HG03039 (cell line): Measurements from ENCODE around the gene ABCA4.

Experiments
- ATAC-seq: cut with Tn5 transposase; IDR thresholded peaks from one replicate; pipeline ENCODE4 v1.9.1; 2021; ENCODE audit warnings: mild to moderate bottlenecking, moderate library complexity; ENCODE audit not compliant: unreplicated experiment

The ABCA4 gene

DNA sequence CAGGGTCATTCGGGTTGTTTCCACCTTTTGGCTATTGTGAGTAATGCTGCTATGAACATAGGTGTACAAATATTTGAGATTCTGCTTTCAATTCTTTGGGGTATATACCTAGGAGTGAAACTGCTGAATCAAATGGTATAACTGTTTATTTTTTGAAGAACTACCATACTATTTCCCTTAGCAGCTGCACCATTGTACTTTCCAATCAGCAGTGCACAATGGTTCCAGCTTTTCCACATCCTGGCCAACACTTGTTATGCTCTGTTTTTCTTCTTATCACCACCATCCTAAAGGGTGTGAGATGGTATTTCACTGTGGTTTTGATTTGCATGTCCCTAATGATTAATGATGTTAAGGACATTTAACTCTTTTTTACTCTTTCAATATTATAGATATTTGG, 3.6 kb upstream of the ABCA4 start:
- ATAC-seq: no peak

DNA sequence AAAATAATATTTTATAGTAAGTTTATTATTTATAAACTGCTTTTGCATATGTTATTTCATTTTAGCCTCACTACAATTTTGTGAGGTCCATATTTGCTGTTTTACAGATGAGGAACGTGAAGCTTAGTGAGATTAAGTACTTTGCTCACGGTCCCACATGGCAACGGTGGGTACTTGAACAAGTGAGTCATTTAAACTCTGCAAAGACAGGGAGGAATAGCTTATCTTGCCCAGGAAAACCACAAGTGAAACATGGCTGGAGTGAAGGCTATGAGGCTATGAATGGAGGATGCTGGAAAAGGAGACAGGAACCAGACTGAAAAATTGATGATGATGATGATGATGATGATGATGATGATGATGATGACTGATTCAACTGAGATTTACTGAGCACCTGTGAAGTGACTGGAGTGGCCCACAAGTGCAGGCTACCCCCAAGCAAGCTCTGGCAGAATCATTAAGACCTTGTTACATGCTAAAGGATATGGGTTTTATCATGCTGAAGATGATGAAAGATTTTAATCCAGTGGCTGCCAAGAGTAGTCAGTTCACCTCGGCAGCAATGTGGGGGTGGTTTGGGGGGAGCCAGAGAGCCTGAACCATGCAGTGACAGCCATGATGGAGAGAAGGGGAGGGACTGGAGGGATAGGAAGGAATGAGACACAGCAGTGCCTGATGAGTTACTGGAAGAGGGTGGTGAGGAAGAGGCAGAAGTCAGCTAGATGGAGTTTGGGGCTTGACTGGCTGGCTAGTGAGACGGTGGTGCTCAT, 1.4 kb upstream of the ABCA4 start:
- ATAC-seq: no peak

DNA sequence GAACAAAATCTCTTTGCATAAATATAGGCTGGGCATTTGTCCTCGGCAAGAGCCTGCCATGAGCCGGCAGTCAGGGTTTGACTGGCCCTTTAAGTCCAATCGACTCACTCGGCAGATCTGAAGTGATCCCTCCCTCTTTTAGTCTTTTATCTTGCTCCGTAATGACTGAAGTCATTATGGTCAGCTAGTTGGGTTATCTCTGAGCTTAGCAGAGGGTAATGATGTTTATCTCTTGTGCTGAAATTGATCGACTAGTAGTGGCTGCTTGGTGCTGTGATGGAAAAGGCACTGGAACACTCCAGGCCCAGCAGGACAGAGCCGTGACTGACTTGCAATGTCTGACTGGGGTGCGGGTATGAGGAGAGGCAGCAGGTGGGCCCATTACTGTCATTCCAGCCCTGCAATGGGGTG, 468 bp upstream of the ABCA4 start:
- ATAC-seq: no peak

DNA sequence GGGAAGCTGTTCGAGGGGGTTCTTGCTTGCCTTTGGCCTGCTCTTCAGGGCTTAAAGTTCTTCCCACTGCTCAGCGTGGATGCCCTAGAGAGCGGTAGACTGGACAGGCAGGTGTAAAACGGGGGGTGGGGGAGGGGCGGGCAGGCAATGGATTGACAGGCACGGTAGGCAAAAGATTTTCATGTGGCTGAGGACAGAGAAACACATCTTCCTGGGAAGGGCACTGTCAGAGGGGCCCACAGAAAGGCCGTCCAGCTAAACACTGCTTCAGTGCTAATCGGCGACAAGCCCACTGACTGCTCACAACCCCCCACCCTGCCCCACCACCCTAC, 412 bp downstream of the ABCA4 start:
- ATAC-seq: no peak

DNA sequence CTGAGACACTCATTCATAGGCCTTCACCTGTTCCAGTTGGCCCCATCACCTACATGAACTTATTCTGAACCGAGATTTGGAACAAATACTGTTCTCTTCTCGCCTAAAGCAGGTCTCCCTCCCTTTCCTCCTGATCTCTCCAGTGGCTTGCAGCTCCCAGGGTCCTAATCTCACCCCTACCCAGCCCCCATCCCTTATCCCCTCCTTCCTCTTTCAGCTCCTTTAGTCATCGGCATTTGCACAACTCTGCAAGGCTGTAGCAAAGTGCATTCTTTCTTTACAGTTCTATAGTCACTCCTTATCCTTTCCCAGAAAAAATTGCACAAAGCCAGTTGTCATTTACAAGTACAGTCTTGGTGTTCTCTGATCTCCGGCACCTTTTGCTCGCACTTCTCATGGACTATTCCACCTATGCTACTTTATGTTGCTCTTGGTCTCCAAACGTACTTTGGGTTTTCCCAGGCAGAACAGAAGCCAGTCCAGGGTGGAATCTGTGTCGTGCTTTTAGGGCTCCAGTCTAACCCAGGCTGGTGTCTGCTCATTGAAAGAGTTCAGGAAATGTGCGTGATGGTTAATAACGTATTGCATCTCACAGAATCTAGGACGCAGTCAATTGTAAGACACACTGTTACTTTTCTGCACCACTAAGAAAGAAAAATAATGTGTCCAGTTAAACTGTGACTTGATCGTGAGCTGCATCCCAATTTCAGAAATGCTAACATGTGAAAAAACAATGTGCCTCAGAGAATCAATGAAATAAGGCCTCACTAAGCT, 965 bp downstream of the ABCA4 start:
- ATAC-seq: no peak

DNA sequence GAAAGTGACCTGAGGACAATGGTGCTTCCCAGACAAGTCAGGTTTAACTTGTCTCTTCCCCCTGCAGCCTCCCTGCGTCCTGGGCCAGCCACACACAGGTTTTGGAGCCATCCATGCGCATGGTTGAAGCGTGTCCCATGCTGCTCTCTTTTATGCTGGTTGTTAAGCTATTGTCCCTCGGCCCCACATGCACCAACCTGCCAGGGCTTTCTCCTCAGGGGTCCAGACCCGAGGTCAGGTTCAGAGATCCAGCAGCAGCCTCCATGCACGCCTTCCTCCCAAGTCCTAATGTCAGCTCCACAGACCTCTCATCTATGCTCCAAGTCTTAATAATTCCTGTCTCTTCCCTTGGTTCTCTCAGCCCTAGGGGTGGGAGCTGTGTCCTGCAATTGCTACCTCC, 1.6 kb downstream of the ABCA4 start:
- no peak for ATAC-seq

DNA sequence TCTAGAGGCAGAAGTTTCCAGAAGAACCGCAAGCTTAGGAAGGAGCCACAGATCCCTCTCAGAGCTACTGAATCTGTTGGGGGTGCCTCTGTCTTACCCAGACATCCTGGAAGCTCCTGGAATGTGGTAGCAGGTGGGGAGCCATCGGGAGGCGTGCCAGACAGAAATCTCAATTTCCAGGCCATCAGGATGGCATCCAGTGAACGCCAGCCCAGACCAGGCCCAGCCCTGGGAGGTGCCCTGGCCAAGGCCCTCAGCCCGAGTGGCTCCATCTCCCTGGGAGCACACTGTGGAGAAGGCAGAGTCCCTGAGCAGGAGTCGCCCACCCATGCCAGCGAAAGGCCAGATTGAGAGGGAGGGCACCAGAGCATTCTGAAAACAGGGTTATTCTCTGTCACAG, 2.5 kb downstream of the ABCA4 start:
- ATAC-seq: no peak

DNA sequence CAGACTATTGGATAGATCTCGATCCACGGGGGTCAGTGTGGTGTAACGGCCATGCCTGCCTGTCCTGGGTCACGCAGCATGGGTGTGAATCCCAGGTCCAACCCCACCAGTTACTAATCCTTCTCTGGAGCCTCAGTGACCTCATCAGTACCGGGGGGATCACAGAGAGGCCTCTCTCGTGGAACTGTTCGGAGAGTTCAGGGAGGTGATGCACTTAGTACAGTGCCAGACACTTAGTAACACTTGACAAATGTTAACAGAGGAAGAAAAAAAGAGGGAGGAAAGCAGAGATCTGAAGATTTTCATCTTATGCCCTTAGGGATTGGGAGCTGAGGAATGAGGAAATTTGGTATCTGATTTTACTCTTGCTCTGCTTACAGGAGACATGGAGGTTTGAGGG, 2.9 kb downstream of the ABCA4 start:
- ATAC-seq: no peak

DNA sequence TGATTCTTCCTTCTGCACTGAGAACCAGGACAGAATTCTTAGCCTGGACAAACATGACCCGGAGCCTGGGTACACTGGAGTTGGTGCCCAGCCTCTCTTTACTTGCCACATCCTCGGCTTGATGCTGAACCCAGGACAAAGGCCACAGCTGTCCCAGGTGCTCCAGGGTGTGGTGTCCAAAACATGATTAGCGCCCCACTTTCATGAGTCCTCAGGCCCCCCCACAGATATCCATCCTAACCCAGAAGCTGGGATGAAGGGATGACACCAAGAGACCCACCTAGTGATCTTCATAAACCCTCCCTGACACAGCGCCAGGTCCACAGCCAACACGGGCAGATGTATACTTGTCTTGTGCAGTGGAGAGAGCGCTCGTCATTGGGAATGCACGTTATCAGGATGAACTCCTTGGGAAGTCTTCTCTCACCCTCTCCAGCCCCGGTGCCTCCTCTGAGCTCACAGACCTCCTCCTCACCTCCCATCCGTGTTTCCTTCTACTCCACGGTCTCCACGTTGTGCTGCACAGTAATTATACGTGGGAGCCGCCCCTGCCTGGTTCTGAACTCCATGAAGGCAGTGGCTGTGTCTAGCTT, 3.6 kb downstream of the ABCA4 start:
- no peak for ATAC-seq

DNA sequence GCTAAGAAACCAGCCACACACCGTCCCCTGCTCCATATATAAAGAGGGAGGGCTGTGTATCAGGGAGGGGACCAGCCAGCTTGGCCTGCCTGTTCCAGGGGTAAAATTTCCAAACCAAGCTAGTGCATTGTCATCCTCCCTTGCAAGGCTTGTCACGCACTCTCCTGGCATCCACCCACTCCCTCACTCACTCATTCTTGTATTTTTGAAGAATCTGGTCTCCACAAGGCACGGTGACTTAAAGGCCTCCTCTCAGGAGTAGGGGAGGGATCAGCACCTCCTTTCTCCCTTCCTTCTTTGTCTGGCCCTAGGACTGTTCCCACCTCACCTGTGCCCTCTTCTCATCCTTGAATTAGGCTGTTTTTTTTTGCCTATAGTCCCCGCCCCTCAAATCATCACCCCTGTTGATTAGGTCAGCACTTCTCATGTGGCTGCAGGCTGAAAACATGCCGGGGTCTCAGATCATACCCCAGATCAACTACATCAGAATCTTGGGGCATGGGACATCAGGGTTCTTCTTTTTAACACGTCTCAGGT, 5.0 kb downstream of the ABCA4 start:
- no peak for ATAC-seq

DNA sequence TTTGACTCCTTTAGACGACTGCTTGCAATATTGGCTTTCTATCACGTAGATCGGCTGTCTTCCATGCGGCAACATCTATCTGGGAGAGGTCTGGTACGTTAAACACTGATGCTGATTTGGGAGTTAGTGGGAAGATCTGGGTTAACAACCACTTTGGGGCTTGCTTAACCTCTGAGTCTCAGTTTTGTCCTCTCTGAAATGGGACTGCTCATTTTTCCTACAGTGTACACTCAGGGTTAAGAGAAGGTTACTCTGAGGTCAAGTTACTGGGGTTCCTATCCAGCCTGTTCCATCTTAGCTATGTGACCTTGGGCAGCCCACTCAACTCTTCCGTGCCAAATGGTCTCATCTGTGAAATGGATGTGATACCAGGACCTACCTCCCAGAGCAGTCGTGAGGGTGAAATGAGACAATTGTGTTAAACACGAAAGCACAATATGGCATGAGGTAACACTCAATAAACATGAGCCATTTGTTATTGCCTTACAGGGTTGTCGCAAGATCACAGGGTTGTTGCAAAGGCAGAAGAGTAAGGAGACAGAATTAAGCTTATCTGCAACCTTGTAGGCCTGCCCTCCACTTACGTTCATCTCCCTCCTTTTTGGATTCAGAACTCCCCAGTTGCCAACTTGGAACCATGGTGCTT, 5.6 kb downstream of the ABCA4 start:
- ATAC-seq: no peak

DNA sequence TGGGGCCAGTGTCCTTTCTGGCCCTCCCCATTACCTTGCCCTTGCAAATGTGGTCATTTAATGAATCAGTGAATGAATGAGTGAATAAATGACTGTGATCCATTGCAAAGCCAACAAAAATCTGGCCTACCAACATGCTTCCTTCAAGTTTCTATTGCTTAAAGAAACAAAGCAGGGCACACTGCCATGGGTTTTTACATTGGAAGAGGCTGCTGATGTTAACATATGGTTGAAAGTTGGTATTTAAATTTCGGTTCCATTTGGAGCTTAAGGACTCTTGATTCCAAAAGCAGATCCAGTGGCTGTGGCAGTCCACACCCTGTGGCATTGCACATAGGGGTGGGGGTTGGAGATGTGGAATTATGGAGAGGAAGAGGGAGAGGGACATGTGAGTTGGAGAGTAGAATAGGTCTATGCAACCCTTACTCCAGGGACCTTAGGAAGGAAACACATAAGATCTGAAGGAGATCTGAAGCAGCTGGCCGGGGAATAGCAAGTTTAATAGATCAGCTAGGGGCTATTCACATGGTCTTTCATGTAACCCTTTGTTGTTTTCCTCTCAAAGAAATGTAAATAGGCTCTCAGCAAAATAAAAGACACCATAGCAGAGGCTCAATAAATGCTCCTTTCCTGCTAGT, 7.2 kb downstream of the ABCA4 start:
- no peak for ATAC-seq

DNA sequence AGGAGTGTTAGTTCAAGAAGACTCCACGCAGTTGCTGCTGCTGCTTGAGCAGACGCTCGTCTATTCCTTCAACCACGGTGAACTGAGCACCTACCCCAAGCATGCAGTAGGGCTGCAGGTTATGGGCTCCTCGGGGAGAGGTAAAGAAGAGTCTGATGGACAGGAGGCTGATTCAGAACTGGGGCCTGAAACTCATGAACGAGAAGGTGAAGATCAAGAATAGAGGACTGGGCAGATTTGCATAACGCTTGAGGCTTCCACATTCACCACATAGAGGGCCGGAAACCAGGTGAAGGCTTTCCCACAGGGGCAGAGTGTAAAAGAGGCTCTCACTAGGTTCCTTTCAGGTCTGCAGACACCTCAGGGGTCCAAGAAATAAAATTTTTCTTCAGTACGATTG, 9.1 kb downstream of the ABCA4 start:
- ATAC-seq: no peak

DNA sequence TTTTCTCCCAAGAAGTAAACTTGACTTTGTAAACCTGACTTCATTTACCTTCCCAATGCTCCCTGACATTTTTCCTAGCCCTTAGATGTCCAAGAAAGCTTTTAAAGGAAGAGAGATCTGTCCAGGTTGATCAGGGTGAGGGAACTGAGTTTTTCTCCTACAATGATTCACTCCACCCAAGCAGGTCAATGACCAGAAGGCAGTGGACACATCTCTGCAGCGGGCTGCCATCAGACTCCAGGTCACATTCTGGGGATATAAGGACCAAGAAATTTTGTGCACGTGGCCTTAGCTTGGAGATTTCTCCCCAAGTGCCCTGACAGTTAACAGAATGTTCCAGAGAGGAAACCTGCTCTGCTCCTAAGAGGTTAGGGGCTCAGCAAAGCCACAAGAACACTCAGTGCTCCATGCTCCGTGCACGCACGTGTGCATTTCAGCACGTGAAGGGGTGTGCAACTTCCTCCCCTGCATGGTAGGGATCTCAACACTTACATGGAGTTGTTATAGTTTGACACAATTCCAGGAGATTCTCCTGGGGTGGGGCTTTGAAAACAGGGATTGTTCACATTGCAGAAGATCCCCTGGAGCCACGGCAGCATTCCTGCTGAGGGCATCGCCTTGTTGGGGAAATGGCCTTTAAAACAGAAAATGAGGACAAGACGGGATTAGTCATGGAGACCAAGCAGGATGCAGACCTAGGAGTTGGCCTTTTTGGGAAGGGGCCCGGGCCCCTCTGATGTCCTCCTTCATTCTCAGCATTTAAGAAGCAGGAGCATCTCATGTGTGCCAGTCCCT, 9.8 kb downstream of the ABCA4 start:
- ATAC-seq: no peak

DNA sequence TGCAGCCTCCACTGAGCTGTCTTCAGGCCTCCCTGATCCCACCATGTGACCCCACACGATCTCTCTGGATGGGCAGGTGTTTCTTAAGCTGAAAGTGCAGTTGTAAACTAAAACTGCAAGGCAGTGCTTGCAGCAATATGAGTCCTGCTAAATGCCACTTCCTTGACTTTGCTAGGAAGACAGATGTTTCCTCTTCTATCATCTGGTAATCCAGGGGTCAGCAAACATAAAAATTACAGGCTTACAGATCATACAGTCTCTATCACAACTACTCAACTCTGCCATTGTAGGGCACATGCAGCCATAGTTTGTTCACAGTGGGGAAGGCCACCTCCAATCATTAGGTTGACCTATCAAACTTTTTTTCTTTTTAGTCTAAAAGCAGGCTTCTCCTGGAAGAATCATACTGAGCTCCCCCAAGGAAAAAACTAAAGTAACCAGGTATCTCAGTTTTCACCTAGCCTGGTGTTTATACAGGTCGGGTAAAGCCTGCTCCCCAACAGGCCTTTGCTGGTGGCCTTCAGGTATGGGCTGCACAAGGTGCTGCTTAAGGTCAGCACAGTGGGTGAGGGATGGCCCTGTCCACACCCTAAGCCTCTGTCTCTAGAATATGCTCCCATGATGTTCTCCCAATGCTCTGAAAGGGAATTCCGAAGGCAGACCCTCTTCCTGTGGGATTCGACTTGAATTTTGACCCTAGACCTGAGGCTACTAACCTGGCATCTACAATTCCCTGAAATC, 10.8 kb downstream of the ABCA4 start:
- ATAC-seq: no peak

DNA sequence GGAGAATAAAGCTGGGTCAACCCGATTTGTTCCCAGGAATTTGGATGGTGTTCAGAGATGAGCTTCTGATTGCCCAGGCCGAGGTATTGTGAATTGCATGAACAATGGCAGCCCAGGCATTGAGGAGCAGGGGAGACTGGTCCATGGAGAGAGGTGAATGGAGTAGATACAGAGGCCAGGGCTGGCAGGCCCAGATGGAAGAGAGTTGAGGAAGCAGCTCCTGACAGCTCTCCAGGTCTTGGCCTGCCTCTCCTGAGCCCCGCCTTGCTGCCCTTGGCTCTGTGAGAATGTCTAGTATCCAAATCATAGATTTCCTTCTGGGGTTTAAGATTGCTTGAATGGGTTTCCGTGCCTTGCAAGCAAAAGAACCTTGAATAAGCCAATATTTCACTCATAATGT, 11.5 kb downstream of the ABCA4 start:
- no peak for ATAC-seq

DNA sequence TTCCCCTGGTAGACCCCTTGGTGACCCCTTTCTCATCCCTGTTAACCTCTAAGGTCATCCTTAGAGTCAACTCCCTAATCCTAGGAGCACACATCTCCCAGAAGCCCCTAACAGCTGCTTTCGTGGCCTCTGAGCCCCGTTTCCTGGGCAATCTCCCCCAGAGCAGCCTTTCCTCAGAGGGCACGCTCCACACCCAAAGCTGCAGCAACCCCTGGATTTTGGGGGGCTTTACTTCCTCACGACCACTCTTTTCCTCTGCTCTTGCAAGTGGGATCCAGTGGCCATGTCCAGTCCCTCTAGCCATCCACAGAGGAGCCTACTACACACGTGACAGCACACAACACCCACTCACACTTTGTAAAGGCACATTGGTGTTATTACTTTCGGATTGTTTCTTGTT, 13.8 kb downstream of the ABCA4 start:
- ATAC-seq: no peak

DNA sequence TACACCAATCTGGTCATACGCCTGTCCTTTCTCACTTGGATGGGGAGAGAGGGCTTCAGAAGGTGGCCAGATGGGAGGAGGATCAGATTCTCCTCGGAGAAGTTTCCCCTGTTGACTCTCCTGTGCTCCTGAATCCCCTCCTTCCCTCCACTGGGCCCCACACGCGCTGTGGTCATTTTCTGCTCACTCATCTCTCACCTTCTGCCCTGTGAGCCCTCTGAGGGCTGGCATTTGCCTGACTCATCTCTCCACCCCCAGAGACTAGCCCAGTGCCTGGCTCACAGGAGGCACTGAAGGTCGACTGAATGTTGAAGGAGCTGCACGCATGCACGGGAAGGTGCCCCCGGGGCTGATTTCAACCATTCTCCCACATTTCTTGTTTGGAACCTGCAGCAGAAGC, 14.2 kb downstream of the ABCA4 start:
- no peak for ATAC-seq

DNA sequence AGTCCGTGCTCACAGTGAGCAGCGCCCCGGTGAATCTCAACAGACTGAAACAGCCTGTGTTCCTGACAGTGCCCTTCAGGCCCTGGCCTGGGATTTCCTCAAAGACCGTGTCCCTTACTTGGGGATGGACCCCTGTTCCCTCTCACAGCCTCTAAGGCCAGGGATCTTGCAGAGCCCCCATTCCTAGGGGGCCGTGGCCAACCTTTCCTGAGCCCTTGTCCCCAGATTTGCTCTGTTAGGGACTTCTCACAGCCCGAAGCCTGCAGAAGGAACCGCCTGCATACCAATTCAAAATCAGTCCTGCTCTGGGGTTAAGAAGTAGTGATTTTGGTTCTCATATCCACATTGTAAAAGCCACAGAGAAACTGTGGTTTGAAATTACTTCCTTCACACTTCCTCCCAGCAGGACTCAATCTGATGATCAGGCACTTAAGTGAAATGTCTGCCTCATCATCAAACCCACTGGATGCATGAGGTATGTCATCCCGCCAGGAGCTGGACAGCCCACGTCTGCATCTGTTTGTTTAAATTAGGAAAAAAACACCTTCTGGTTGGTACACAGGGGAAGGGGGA, 14.9 kb downstream of the ABCA4 start:
- ATAC-seq: no peak
